Fibroblast of lung (primary cell): ENCODE results near the gene C18orf63.
"Not testable (repeated sequence)": the region's sequence is repeated elsewhere in the genome, so short reads cannot be mapped to it uniquely, and the experiment has no call there.

Experiments used
- CTCF ChIP-seq, 2 donors: IDR thresholded peaks in 1 of 2; conservative IDR thresholded peaks in 1 of 2; 1 replicate in 1 of 2; 2 replicates in 1 of 2; pipeline ENCODE4 v1.5.1; 2011 to 2012; ENCODE audit warnings: low read length in 2 of 2, control low read depth in 1 of 2, inconsistent platforms in 1 of 2, low read depth in 1 of 2, mild to moderate bottlenecking in 1 of 2
- EZH2 ChIP-seq: IDR thresholded peaks from 2 replicates; pipeline ENCODE4 v1.5.1; 2012; ENCODE audit warnings: low read length, control low read depth, mild to moderate bottlenecking; ENCODE audit errors: missing control alignments

- TF ChIP-seq CTCF (conservative IDR thresholded peaks at IDR 0.05 in 1 of 2, IDR thresholded peaks at IDR 0.05 in 1 of 2; ENCODE audit: low read depth in 1 of 2, low read length in 2 of 2); EZH2: not testable (repeated sequence)
These were observed 30.1 kb upstream of the C18orf63 start for GRCh38 chr18:74285583-74285982.
